Loucy (cell line): ENCODE data around the gene PINK1.

ENCODE experiments used
- H2AFZ ChIP-seq: fragments of 200-600 bp; sonication (generic); 2 replicates; pipeline ENCODE4 v1.6.0; 2016; ENCODE audit warnings: antibody characterized with exemption, mild to moderate bottlenecking, low read length, moderate library complexity
- H3F3A ChIP-seq: fragments of 200-600 bp; 2 replicates; pipeline ENCODE4 v1.6.0; 2016; ENCODE audit warnings: antibody characterized with exemption, low read depth, mild to moderate bottlenecking
- H3K27me3 ChIP-seq: fragments of 200-600 bp; sonication (generic); 2 replicates; pipeline ENCODE4 v1.6.1; 2014; ENCODE audit warnings: low read length, mild to moderate bottlenecking; ENCODE audit not compliant: insufficient read depth, poor library complexity, severe bottlenecking
- H3K36me3 ChIP-seq: fragments of 200-600 bp; sonication (generic); 2 replicates; pipeline ENCODE4 v1.6.1; 2016; ENCODE audit warnings: low read length; ENCODE audit not compliant: insufficient read depth
- H3K4me1 ChIP-seq: fragments of 200-600 bp; sonication (generic); 2 replicates; pipeline ENCODE4 v1.5.1; 2014; ENCODE audit warnings: low read length, mild to moderate bottlenecking; ENCODE audit not compliant: insufficient read depth, poor library complexity, severe bottlenecking
- H3K4me2 ChIP-seq: fragments of 200-600 bp; sonication (generic); 2 replicates; pipeline ENCODE4 v1.6.0; 2014; ENCODE audit warnings: antibody characterized with exemption, low read length, low read depth, mild to moderate bottlenecking; ENCODE audit not compliant: poor library complexity, severe bottlenecking
- H3K4me3 ChIP-seq: fragments of 200-600 bp; sonication (generic); 2 replicates; pipeline ENCODE4 v1.5.1; 2014; ENCODE audit warnings: low read length, mild to moderate bottlenecking, mixed read lengths; ENCODE audit not compliant: poor library complexity, severe bottlenecking
- H3K79me2 ChIP-seq: fragments of 200-600 bp; sonication (generic); 2 replicates; pipeline ENCODE4 v1.6.1; 2014; ENCODE audit warnings: low read length; ENCODE audit not compliant: insufficient read depth
- H3K9ac ChIP-seq: fragments of 200-600 bp; sonication (generic); 2 replicates; pipeline ENCODE4 v1.6.0; 2014; ENCODE audit warnings: mild to moderate bottlenecking, low read depth, low read length, moderate library complexity; ENCODE audit not compliant: poor library complexity, severe bottlenecking
- H3K9me2 ChIP-seq: fragments of 200-600 bp; sonication (generic); replicated peaks from 2 replicates; pipeline ENCODE4 v1.6.1; 2016; ENCODE audit warnings: low read depth, low read length, mixed read lengths
- H3K9me3 ChIP-seq: fragments of 200-600 bp; sonication (generic); 2 replicates; pipeline ENCODE4 v1.6.1; 2014; ENCODE audit warnings: mild to moderate bottlenecking, antibody characterized with exemption, low read length, low read depth; ENCODE audit not compliant: insufficient read depth
- H4K20me1 ChIP-seq: fragments of 200-600 bp; sonication (generic); 2 replicates; pipeline ENCODE4 v1.6.0; 2014; ENCODE audit warnings: antibody characterized with exemption, low read length, mild to moderate bottlenecking; ENCODE audit not compliant: insufficient read depth, poor library complexity, severe bottlenecking
- CTCF ChIP-seq: fragments of 200-600 bp; sonication (generic); conservative IDR thresholded peaks from 2 replicates; pipeline ENCODE4 v1.5.1; 2014; ENCODE audit warnings: mild to moderate bottlenecking, antibody characterized with exemption, low read length
- EZH2phosphoT487 ChIP-seq: fragments of 200-600 bp; IDR thresholded peaks from 2 replicates; pipeline ENCODE4 v1.6.1; 2018; ENCODE audit warnings: antibody characterized with exemption, mild to moderate bottlenecking, moderate library complexity, borderline replicate concordance

PINK1 gene

GRCh38 chr1:20648438-20648837 lies 15.2 kb downstream of the PINK1 start:
- H3K4me3 ChIP-seq, result no peak overlapping the region
- TF ChIP-seq EZH2phosphoT487, result no peak
- no peak for TF ChIP-seq CTCF
- peaks cover under 1% of the 10 kb centered on the region for H4K20me1 ChIP-seq
- H3K4me2 ChIP-seq, result no peak overlapping the region
- no peaks in the 10 kb centered on the region for H3K4me1 ChIP-seq
- no peaks in the 10 kb centered on the region for H3F3A ChIP-seq
- no peaks in the 10 kb centered on the region for H3K27me3 ChIP-seq
- H2AFZ ChIP-seq, result no peak overlapping the region
- no peak overlapping the region for H3K9ac ChIP-seq
- H3K36me3 ChIP-seq, result peaks cover 49% of the 10 kb centered on the region; the same call in 1 of the 2 replicates
- H3K9me3 ChIP-seq, result no peaks in the 10 kb centered on the region
- H3K79me2 ChIP-seq, result no peaks in the 10 kb centered on the region
- no peaks in the 10 kb centered on the region for H3K9me2 ChIP-seq

GRCh38 chr1:20648946-20649345 lies 15.7 kb downstream of the PINK1 start:
- H3K9ac ChIP-seq, result no peak overlapping the region
- H3K9me3 ChIP-seq, result no peaks in the 10 kb centered on the region
- no peaks in the 10 kb centered on the region for H3K27me3 ChIP-seq
- H3K79me2 ChIP-seq, result no peaks in the 10 kb centered on the region
- no peak overlapping the region for H3K4me2 ChIP-seq
- peaks cover 54% of the 10 kb centered on the region; the same call in 1 of the 2 replicates for H3K36me3 ChIP-seq
- H3K9me2 ChIP-seq, result no peaks in the 10 kb centered on the region
- H3F3A ChIP-seq, result no peaks in the 10 kb centered on the region
- H3K4me1 ChIP-seq, result no peaks in the 10 kb centered on the region
- no peak overlapping the region for H2AFZ ChIP-seq
- peaks cover 6% of the 10 kb centered on the region for H4K20me1 ChIP-seq
- no peak for TF ChIP-seq CTCF
- no peak for TF ChIP-seq EZH2phosphoT487
- no peak overlapping the region for H3K4me3 ChIP-seq

GRCh38 chr1:20652300-20652699 lies 19.0 kb downstream of the PINK1 start:
- Histone ChIP-seq H3F3A (no peaks in the 10 kb centered on the region), H3K4me3 (no peak overlapping the region), H4K20me1 (peaks cover 25% of the 10 kb centered on the region), H2AFZ (no peak overlapping the region), H3K9me3 (no peaks in the 10 kb centered on the region), H3K79me2 (peaks cover 17% of the 10 kb centered on the region), H3K36me3 (peaks cover 84% of the 10 kb centered on the region; the same call in 1 of the 2 replicates), H3K4me1 (no peaks in the 10 kb centered on the region), H3K4me2 (no peak overlapping the region), H3K9ac (no peak overlapping the region), H3K27me3 (no peaks in the 10 kb centered on the region), H3K9me2 (no peaks in the 10 kb centered on the region)
- no peak for TF ChIP-seq CTCF
- TF ChIP-seq EZH2phosphoT487, result no peak
